K562 (cell line): ENCODE data around the gene NEDD4L. TPM values are rescaled to one million over a fixed set of nuclear protein-coding genes. Genes with fewer than 3 reads are reported as not detected.

ENCODE experiments used
- ARID1B ChIP-seq: fragments of 450-650 bp; IDR thresholded peaks from 2 replicates; pipeline ENCODE4 v1.6.1; 2016; ENCODE audit warnings: antibody characterized with exemption, mild to moderate bottlenecking, inconsistent platforms
- C11orf30 ChIP-seq: fragments of 450-650 bp; IDR thresholded peaks from 2 replicates; pipeline ENCODE4 v1.6.1; 2016; ENCODE audit warnings: low read depth, mild to moderate bottlenecking
- CUX1 ChIP-seq: fragments of 200-800 bp; sonication (Bioruptor generic); IDR thresholded peaks from 2 replicates; pipeline ENCODE4 v1.6.1; 2016; ENCODE audit warnings: missing genetic modification characterization, missing compliant biosample characterization
- FOXP4 ChIP-seq: sonication (generic); formaldehyde crosslinking; IDR thresholded peaks from 2 replicates; pipeline ENCODE4 v1.8.0; 2022; ENCODE audit warnings: mild to moderate bottlenecking, missing genetic modification reagents, borderline replicate concordance
- JUND ChIP-seq, 2 experiments: IDR thresholded peaks; 2 replicates in 1 of 2; 3 replicates in 1 of 2; pipeline ENCODE4 v1.6.1; 2011; ENCODE audit warnings: borderline replicate concordance in 2 of 2, low read depth in 2 of 2, low read length in 2 of 2, improper control_type of control experiment in 1 of 2, missing biosample characterization in 1 of 2, missing genetic modification characterization in 1 of 2, missing genetic modification reagents in 1 of 2
- LCOR ChIP-seq: sonication (generic); formaldehyde crosslinking; IDR thresholded peaks from 2 replicates; pipeline ENCODE4 v1.8.0; 2022; ENCODE audit warnings: mild to moderate bottlenecking, missing genetic modification reagents
- NBN ChIP-seq: fragments of 450-650 bp; IDR thresholded peaks from 2 replicates; pipeline ENCODE4 v1.6.1; 2016; ENCODE audit warnings: low read depth, mild to moderate bottlenecking
- NR2C2 ChIP-seq, 2 experiments: fragments of 200-800 bp in 1 of 2; sonication (Bioruptor generic) in 1 of 2; sonication (generic) in 1 of 2; formaldehyde crosslinking in 1 of 2; IDR thresholded peaks; 2 replicates each; pipeline versions ENCODE4 v1.6.1 to v1.8.0; 2016 to 2022; ENCODE audit warnings: mild to moderate bottlenecking in 1 of 2, missing compliant biosample characterization in 1 of 2, missing genetic modification characterization in 1 of 2, missing genetic modification reagents in 1 of 2
- NR4A1 ChIP-seq, 2 experiments: fragments of 250-450 bp in 1 of 2; fragments of 450-650 bp in 1 of 2; sonication (Bioruptor Pico) in 1 of 2; IDR thresholded peaks; 2 replicates each; pipeline versions ENCODE4 v1.4.0 to v1.6.1; 2016 to 2020; ENCODE audit warnings: mild to moderate bottlenecking in 2 of 2, missing compliant biosample characterization in 1 of 2, missing genetic modification characterization in 1 of 2, moderate library complexity in 1 of 2
- PRDM10 ChIP-seq: fragments of 450-650 bp; IDR thresholded peaks from 2 replicates; pipeline ENCODE4 v1.6.1; 2018; ENCODE audit not compliant: partially characterized antibody
- SUPT5H ChIP-seq: fragments of 450-650 bp; IDR thresholded peaks from 2 replicates; pipeline ENCODE4 v1.6.1; 2016
- ZBTB34 ChIP-seq: fragments of 250-450 bp; sonication (Bioruptor Pico); IDR thresholded peaks from 2 replicates; pipeline ENCODE4 v1.8.0; 2021; ENCODE audit warnings: mild to moderate bottlenecking, moderate library complexity
- ZNF668 ChIP-seq: fragments of 250-450 bp; sonication (Bioruptor Pico); IDR thresholded peaks from 2 replicates; pipeline ENCODE4 v1.8.0; 2022; ENCODE audit warnings: mild to moderate bottlenecking, inconsistent platforms
- polyA plus RNA-seq, 8 experiments: library from polyadenylated mRNA; depleted of rRNA in 4 of 8; stranded (reverse) in 5 of 8; unstranded in 3 of 8; fragments of >200 nt; fragmentation: Nextera tagmentation in 2 of 8; fragmentation: Illumina TruSeq in 1 of 8; extraction: Ambion mirVana in 2 of 8; extraction: Trizol in 1 of 8; gene quantifications; 2 replicates each; pipeline versions ENCODE4 v1.2.1 to v1.2.3, GENCODE V29; 2011 to 2014; ENCODE audit warnings: inconsistent platforms in 1 of 8, missing spikeins in 1 of 8
- total RNA-seq, 7 experiments: library from RNA; depleted of rRNA in 6 of 7; stranded (reverse); fragments of >200 nt in 6 of 7; fragmentation: Illumina TruSeq in 2 of 7; extraction: Trizol in 2 of 7; gene quantifications; 2 replicates each; pipeline versions ENCODE4 v1.2.1 to v1.2.3, GENCODE V29; 2011 to 2021; ENCODE audit warnings: low replicate concordance in 1 of 7

NEDD4L gene
- total and polyA plus RNA-seq, 9 of the 15 experiments (the other 6 are each of a cell fraction or from before 2014, with no cell fraction given) = 8.1 to 33.4 (median 19.9) TPM

- TF ChIP-seq CUX1 (no peak), ZBTB34 (CRISPR knock-in tag) (no peak), C11orf30 (peak; percentile 67), NR4A1 (CRISPR knock-in tag; IDR thresholded peaks at IDR 0.05) (no peak), NR4A1 (tag; IDR thresholded peaks at IDR 0.05) (no peak), JUND (IDR thresholded peaks at IDR 0.05; ENCODE audit: borderline replicate concordance, low read depth, low read length) (peak; percentile 51), JUND (tag; IDR thresholded peaks at IDR 0.05; ENCODE audit: borderline replicate concordance, low read depth, low read length) (no peak), NBN (no peak), LCOR (CRISPR knock-in tag) (no peak), NR2C2 (CRISPR knock-in tag; IDR thresholded peaks at IDR 0.05) (no peak), NR2C2 (tag; IDR thresholded peaks at IDR 0.05) (0 out of 2 replicates have a peak, but pooled peaks have one; percentile 18), PRDM10 (no peak), FOXP4 (no peak), ARID1B (peak; percentile 23; the same call in 1 of the 2 replicates), SUPT5H (no peak), ZNF668 (CRISPR knock-in tag) (no peak)
Measured at GRCh38 chr18:58028109-58028784, 15.8 kb upstream of the NEDD4L start (continued).
